Thoracic aorta (tissue), 2 donors: ENCODE results near the gene ZNF451. TPM values are rescaled to one million over a fixed set of nuclear protein-coding genes. Genes with fewer than 3 reads are reported as not detected.
"Not testable (repeated sequence)": the region's sequence is repeated elsewhere in the genome, so short reads cannot be mapped to it uniquely, and the experiment has no call there.

ENCODE experiments used
- ATAC-seq: fragments of 150-250 bp; one replicate; pipeline ENCODE4 v1.8.0; 2017; ENCODE audit warnings: low read depth; ENCODE audit not compliant: insufficient number of reproducible peaks, low FRiP score
- DNase-seq: peaks from one replicate; pipeline ENCODE4 v3.0.0-alpha.2; 2020; ENCODE audit warnings: low spot score
- H3K27ac ChIP-seq, 2 donors: fragments of 200-600 bp; sonication (generic); 1 replicate in 1 of 2; 2 replicates in 1 of 2; pipeline ENCODE4 v1.5.1; 2016; ENCODE audit warnings: mild to moderate bottlenecking in 2 of 2, moderate library complexity in 2 of 2
- H3K27me3 ChIP-seq: fragments of 200-600 bp; sonication (generic); replicated peaks from 2 replicates; pipeline ENCODE4 v1.6.0; 2016; ENCODE audit warnings: mild to moderate bottlenecking; ENCODE audit not compliant: insufficient read depth
- H3K36me3 ChIP-seq: fragments of 200-600 bp; sonication (generic); one replicate; pipeline ENCODE4 v1.5.1; 2016
- H3K4me1 ChIP-seq, 2 donors: fragments of 200-600 bp; sonication (generic); 1 replicate in 1 of 2; 2 replicates in 1 of 2; pipeline versions ENCODE4 v1.5.1 to v1.6.0; 2016; ENCODE audit warnings: low read depth in 2 of 2, mild to moderate bottlenecking in 1 of 2; ENCODE audit not compliant: control insufficient read depth in 1 of 2
- H3K4me3 ChIP-seq: fragments of 200-600 bp; sonication (generic); 2 replicates; pipeline ENCODE4 v1.5.1; 2016; ENCODE audit warnings: mild to moderate bottlenecking
- H3K9me3 ChIP-seq: fragments of 200-600 bp; sonication (generic); 2 replicates; pipeline ENCODE4 v1.5.1; 2016
- CTCF ChIP-seq: fragments of 200-600 bp; sonication (generic); IDR thresholded peaks from one replicate; pipeline ENCODE4 v1.5.1; 2019; ENCODE audit warnings: antibody characterized with exemption
- total RNA-seq, 2 donors: library from RNA; depleted of rRNA; stranded (reverse); fragments of >200 nt; gene quantifications; one replicate each; pipeline versions ENCODE4 v1.1.0 to v1.2.3, GENCODE V29; 2016

The ZNF451 gene
- total RNA-seq, 2 donors from 2014 or later = 45.6 to 65.0 TPM

- no peak overlapping the region for H3K4me3 ChIP-seq
- ATAC-seq = no peak
- no peaks in the 10 kb centered on the region for H3K36me3 ChIP-seq
- DNase-seq = no peak
- no peak overlapping the region for H3K27ac ChIP-seq
- H3K4me1 ChIP-seq = peaks cover 8 to 10% of the 10 kb centered on the region in 2 donors
- H3K27me3 ChIP-seq = no peaks in the 10 kb centered on the region
- H3K9me3 ChIP-seq = no peaks in the 10 kb centered on the region
- no peak for TF ChIP-seq CTCF
Measured at GRCh38 chr6:57086843-57087242, 3.1 kb upstream of the ZNF451 start.

- no peaks in the 10 kb centered on the region for H3K27me3 ChIP-seq
- DNase-seq (no peak), ATAC-seq (no peak)
- H3K27ac ChIP-seq = no peak overlapping the region
- no peak overlapping the region for H3K4me3 ChIP-seq
- no peak for TF ChIP-seq CTCF
- H3K36me3 ChIP-seq = no peaks in the 10 kb centered on the region
- H3K9me3 ChIP-seq = no peaks in the 10 kb centered on the region
- peaks cover 14 to 21% of the 10 kb centered on the region in 2 donors for H3K4me1 ChIP-seq
Measured at GRCh38 chr6:57087916-57088315, 2.1 kb upstream of the ZNF451 start.

GRCh38 chr6:57089265-57089664 lies 723 bp upstream of the ZNF451 start:
- peaks cover 23 to 31% of the 10 kb centered on the region in 2 donors for H3K4me1 ChIP-seq
- H3K36me3 ChIP-seq = no peaks in the 10 kb centered on the region
- no peak for TF ChIP-seq CTCF
- no peaks in the 10 kb centered on the region for H3K9me3 ChIP-seq
- H3K4me3 ChIP-seq = peak overlapping the region; percentile 85
- no peaks in the 10 kb centered on the region for H3K27me3 ChIP-seq
- DNase-seq (no peak), ATAC-seq (no peak)
- peak overlapping the region; percentile 34 to 75 for H3K27ac ChIP-seq

- H3K9me3 ChIP-seq, H3K36me3 ChIP-seq, DNase-seq, H3K27me3 ChIP-seq: not testable (repeated sequence)
- ATAC-seq = peak; percentile 5
- Histone ChIP-seq H3K4me1 (peaks cover 28 to 31% of the 10 kb centered on the region in 2 donors), H3K27ac (peak overlapping the region in 1 of 2 donors; percentile 75), H3K4me3 (peak overlapping the region; percentile 85)
Measured at GRCh38 chr6:57090458-57091067, 575 bp downstream of the ZNF451 start.

GRCh38 chr6:57091375-57091774 lies 1.4 kb downstream of the ZNF451 start:
- not testable (repeated sequence) for H3K9me3 ChIP-seq, H3K27me3 ChIP-seq, H3K36me3 ChIP-seq, ATAC-seq, DNase-seq, H3K27ac ChIP-seq
- peak overlapping the region; percentile 23 for H3K4me3 ChIP-seq
- H3K4me1 ChIP-seq = peaks cover 28 to 31% of the 10 kb centered on the region in 2 donors

GRCh38 chr6:57094689-57095088 lies 4.7 kb downstream of the ZNF451 start:
- Histone ChIP-seq H3K27me3 (no peaks in the 10 kb centered on the region), H3K36me3 (peaks cover 8% of the 10 kb centered on the region), H3K9me3 (no peaks in the 10 kb centered on the region), H3K4me3 (no peak overlapping the region), H3K4me1 (peaks cover 24 to 33% of the 10 kb centered on the region in 2 donors), H3K27ac (no peak overlapping the region)
- no peak for ATAC-seq
- no peak for DNase-seq
- no peak for TF ChIP-seq CTCF
